B cell (primary cell): Measurements from ENCODE around the gene HAGHL.

Experiments
- EZH2 ChIP-seq: IDR thresholded peaks from 2 replicates; pipeline ENCODE4 v1.6.1; 2012; ENCODE audit warnings: borderline replicate concordance, low read depth, mild to moderate bottlenecking, moderate library complexity, low read length; ENCODE audit not compliant: insufficient read depth, poor library complexity, severe bottlenecking
- TF ChIP-seq, protein P1 (sequence below): fragments of 200-600 bp; IDR thresholded peaks from one replicate; pipeline ENCODE4 v1.8.0; 2022; ENCODE audit warnings: antibody characterized with exemption, mild to moderate bottlenecking

DNA sequence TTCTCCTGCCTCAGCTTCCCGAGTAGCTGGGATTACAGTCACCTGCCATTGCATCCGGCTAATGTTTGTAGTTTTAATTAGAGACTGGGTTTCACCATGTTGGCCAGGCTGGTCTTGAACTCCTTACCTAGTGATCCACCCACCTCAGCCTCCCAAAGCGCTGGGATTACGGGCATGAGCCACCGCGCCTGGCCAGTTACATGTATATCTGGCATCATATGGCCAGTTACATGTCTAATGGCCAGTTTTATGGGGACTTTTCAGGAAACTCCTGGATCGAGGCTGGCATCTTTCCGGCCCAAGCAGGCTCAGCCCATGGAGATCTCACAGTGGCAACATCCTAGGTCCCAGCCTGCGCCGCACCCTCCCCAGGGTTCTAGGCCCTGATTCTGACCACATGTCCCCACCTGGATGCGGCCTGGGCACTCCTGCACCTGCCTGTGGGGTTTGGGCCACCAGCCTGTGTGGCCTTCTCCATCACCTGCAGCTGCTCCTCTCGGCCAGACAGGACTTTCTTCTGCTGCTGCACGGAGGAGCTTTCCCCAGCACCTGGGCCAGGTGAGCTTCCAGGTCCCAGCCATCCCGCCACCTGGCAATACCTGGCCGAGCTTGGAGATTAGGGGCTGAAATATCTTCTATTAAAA is 15.2 kb downstream of the HAGHL start:
- TF ChIP-seq, protein P1, sequence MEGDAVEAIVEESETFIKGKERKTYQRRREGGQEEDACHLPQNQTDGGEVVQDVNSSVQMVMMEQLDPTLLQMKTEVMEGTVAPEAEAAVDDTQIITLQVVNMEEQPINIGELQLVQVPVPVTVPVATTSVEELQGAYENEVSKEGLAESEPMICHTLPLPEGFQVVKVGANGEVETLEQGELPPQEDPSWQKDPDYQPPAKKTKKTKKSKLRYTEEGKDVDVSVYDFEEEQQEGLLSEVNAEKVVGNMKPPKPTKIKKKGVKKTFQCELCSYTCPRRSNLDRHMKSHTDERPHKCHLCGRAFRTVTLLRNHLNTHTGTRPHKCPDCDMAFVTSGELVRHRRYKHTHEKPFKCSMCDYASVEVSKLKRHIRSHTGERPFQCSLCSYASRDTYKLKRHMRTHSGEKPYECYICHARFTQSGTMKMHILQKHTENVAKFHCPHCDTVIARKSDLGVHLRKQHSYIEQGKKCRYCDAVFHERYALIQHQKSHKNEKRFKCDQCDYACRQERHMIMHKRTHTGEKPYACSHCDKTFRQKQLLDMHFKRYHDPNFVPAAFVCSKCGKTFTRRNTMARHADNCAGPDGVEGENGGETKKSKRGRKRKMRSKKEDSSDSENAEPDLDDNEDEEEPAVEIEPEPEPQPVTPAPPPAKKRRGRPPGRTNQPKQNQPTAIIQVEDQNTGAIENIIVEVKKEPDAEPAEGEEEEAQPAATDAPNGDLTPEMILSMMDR: no peak
- TF ChIP-seq EZH2: no peak
